ENCODE measurements around the gene CNIH1. TPM values are rescaled to one million over a fixed set of nuclear protein-coding genes. Genes with fewer than 3 reads are reported as not detected.

CNIH1 gene
- total and polyA plus RNA-seq, 2 of the 13 experiments (the other 11 are each of a cell fraction or from before 2014, with no cell fraction given): 166 to 421 TPM

- Histone ChIP-seq H3K36me3 (replicated peaks in 1 of 2; ENCODE audit: control insufficient read depth in 1 of 2, insufficient read depth in 2 of 2, low read length in 2 of 2) (peaks cover 0 to 27% of the 10 kb centered on the region in 2 experiments; a peak in 3 of 5 replicates), H3K9me3 (ENCODE audit: low read length) (no peaks in the 10 kb centered on the region), H3K27me3 (ENCODE audit: control insufficient read depth in 1 of 2, insufficient read depth in 2 of 2, low read length in 2 of 2) (no peaks in the 10 kb centered on the region; a peak in 1 of 5 replicates), H3K4me3 (replicated peaks in 1 of 3; ENCODE audit: insufficient read depth in 1 of 3, low read depth in 2 of 3, low read length in 3 of 3) (no peak overlapping the region), H3K4me2 (ENCODE audit: low read depth, low read length) (no peak overlapping the region; the same call in 1 of the 2 replicates), H3K9ac (ENCODE audit: insufficient read depth, low read depth, low read length) (no peak overlapping the region), H3K79me2 (ENCODE audit: insufficient read depth, low read length) (peaks cover 68% of the 10 kb centered on the region), H2AFZ (ENCODE audit: low read length) (no peak overlapping the region), H3K4me1 (ENCODE audit: insufficient read depth, low read length) (peaks cover 59% of the 10 kb centered on the region), H3K27ac (ENCODE audit: extremely low read length, insufficient read depth, low read length) (peak overlapping the region; percentile 51), H4K20me1 (ENCODE audit: insufficient read depth, low read length) (peaks cover 12% of the 10 kb centered on the region)
- no peak for DNase-seq (ENCODE audit: low spot score)
- in situ Hi-C loops (cut with HindIII; ENCODE audit: extremely low pct_ligation_motif_present, low pct_unique_long_range_greater_than_20kb) (loop anchor here (10.0 kb wide), 1 partner anchor 119 kb away; no protein-coding TSS in a partner anchor), intact Hi-C loops (cut with micrococcal nuclease; ENCODE audit: unreplicated experiment) (no loop called here)
- FAIRE-seq: no peak
- ChIA-PET POLR2A (interaction anchor here (1.3 kb wide), 1 partner anchor 117 kb away, joined by 5 read pairs; no protein-coding TSS in a partner anchor), CTCF (ENCODE audit: low intra/inter-chr PET ratio, low total read pairs) (no interaction called here)
- BruUV-seq (replicated peaks): no TSS peak
- no peak for TF ChIP-seq ZEB1 (IDR thresholded peaks at IDR 0.05; ENCODE audit: insufficient replicate concordance, low read depth)
- peak; percentile 77 for TF ChIP-seq MAFF (IDR thresholded peaks at IDR 0.05; ENCODE audit: low read depth, low read length)
- TF ChIP-seq MAFK (conservative IDR thresholded peaks at IDR 0.05 in 1 of 2, IDR thresholded peaks at IDR 0.05 in 1 of 2; ENCODE audit: low read length in 2 of 2): peak; percentile 86 to 89
- TF ChIP-seq MED13 (CRISPR knock-in tag; IDR thresholded peaks at IDR 0.05): no peak
- TF ChIP-seq, protein P1, sequence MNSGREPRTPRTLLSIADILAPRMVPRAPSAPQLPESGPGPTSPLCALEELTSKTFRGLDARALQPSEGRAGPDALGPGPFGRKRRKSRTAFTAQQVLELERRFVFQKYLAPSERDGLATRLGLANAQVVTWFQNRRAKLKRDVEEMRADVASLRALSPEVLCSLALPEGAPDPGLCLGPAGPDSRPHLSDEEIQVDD (CRISPR knock-in tag; IDR thresholded peaks at IDR 0.05; ENCODE audit: borderline replicate concordance): no peak
- TF ChIP-seq GATAD1 (CRISPR knock-in tag; IDR thresholded peaks at IDR 0.05): no peak
- no peak for TF ChIP-seq ARNTL (CRISPR knock-in tag; IDR thresholded peaks at IDR 0.05)
- no peak for ATAC-seq
Measured at GRCh38 chr14:54483846-54484245, 42.7 kb upstream of the CNIH1 start.

DNA sequence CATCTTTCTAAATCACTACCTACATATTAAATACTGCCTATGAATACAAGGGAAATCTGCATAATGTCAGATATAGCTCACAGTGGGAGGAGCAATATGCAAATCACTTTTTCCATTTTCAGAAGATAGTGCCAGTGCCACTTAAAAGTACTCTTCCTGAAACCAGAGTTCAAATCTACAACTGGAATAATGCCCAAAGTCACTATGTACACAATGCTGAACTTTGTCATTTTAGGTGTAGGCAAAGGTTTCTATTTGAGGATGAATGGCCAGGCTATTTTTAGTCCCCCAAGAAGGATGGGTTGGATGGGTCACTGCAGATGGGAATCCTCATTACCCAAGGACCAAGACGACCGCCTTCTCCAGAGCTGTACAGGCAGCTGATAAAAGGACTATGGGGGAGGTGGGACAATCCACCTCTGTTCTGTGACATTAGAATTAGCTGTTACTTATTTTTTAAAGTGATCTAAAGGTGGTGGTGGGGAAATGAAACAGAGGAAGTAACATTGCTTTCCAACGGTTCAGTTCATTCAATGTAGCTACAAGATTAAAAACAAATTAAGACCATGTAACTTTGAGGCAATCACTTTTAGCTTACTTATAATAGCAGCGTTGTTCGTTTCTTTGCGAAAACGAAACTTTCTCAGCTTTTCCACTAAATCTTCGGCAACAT lies 42.0 kb upstream of the CNIH1 start:
- H3K79me2 ChIP-seq (ENCODE audit: insufficient read depth, low read length): peaks cover 64% of the 10 kb centered on the region
- no peak overlapping the region for H2AFZ ChIP-seq (ENCODE audit: low read length)
- peaks cover 3 to 34% of the 10 kb centered on the region in 2 experiments for H3K36me3 ChIP-seq (replicated peaks in 1 of 2; ENCODE audit: control insufficient read depth in 1 of 2, insufficient read depth in 2 of 2, low read length in 2 of 2)
- peak overlapping the region; percentile 37 for H3K27ac ChIP-seq (ENCODE audit: extremely low read length, insufficient read depth, low read length)
- H3K9ac ChIP-seq (ENCODE audit: insufficient read depth, low read depth, low read length): no peak overlapping the region
- ATAC-seq: peak; percentile 80
- in situ Hi-C loops (cut with HindIII; ENCODE audit: extremely low pct_ligation_motif_present, low pct_unique_long_range_greater_than_20kb) (loop anchor here (10.0 kb wide), 1 partner anchor 118 kb away; no protein-coding TSS in a partner anchor), intact Hi-C loops (cut with micrococcal nuclease; ENCODE audit: unreplicated experiment) (no loop called here)
- FAIRE-seq: no peak
- WGBS (ENCODE audit: low lambda C conversion rate): 70% methylated on average over 8 of the region's 8 CpGs
- POLR2A ChIA-PET: interaction anchor here (1.3 kb wide), 1 partner anchor 116 kb away, joined by 5 read pairs; no protein-coding TSS in a partner anchor
- H3K4me2 ChIP-seq (ENCODE audit: low read depth, low read length): peak overlapping the region; percentile 23; the same call in 1 of the 2 replicates
- H4K20me1 ChIP-seq (ENCODE audit: insufficient read depth, low read length): peaks cover 12% of the 10 kb centered on the region
- no peaks in the 10 kb centered on the region for H3K9me3 ChIP-seq (ENCODE audit: low read length)
- H3K4me1 ChIP-seq (ENCODE audit: insufficient read depth, low read length): peaks cover 59% of the 10 kb centered on the region
- no TSS peak for BruUV-seq (replicated peaks)
- no peak overlapping the region for H3K4me3 ChIP-seq (replicated peaks in 1 of 3; ENCODE audit: insufficient read depth in 1 of 3, low read depth in 2 of 3, low read length in 3 of 3)
- no peaks in the 10 kb centered on the region for H3K27me3 ChIP-seq (ENCODE audit: control insufficient read depth in 1 of 2, insufficient read depth in 2 of 2, low read length in 2 of 2)
- CTCF ChIA-PET (ENCODE audit: low intra/inter-chr PET ratio, low total read pairs): no interaction called here
- peak; percentile 76 for DNase-seq (ENCODE audit: low spot score)
- TF ChIP-seq HIC2 (CRISPR knock-in tag; IDR thresholded peaks at IDR 0.05; ENCODE audit: low read depth) (peak; percentile 40; the same call in 1 of the 2 replicates), ZBTB14 (CRISPR knock-in tag; IDR thresholded peaks at IDR 0.05) (no peak), POGZ (CRISPR knock-in tag; IDR thresholded peaks at IDR 0.05) (peak; percentile 42; the same call in 1 of the 2 replicates), SRF (IDR thresholded peaks at IDR 0.05; ENCODE audit: low read depth, low read length) (0 out of 2 replicates have a peak, but pooled peaks have one; percentile 44), FOXA1 (IDR thresholded peaks at IDR 0.05) (no peak; the same call in 1 of the 2 replicates), FOXA1 (CRISPR knock-in tag; IDR thresholded peaks at IDR 0.05) (peak; percentile 81), ZBTB7A (CRISPR knock-in tag; IDR thresholded peaks at IDR 0.05) (no peak), SSRP1 (CRISPR knock-in tag; IDR thresholded peaks at IDR 0.05) (no peak)

All from HepG2 (cell line).